Gastrocnemius medialis (tissue), 4 donors: ENCODE data around the gene NAV1. TPM values are rescaled to one million over a fixed set of nuclear protein-coding genes. Genes with fewer than 3 reads are reported as not detected.
A peak's percentile ranks its signal among the peaks of the same experiment; 100 is the strongest.

Source experiments
- ATAC-seq, 2 donors: fragments of 150-250 bp; one replicate each; pipeline ENCODE4 v1.9.1; 2016
- DNase-seq, 2 donors: peaks; one replicate each; pipeline ENCODE4 v3.0.0-alpha.2; 2019
- H3K27ac ChIP-seq, 4 donors: fragments of 200-600 bp; sonication (generic); 1 replicate in 1 of 4; 2 replicates in 3 of 4; pipeline ENCODE4 v1.5.1; 2016 to 2018; ENCODE audit warnings: mild to moderate bottlenecking in 2 of 4, moderate library complexity in 1 of 4
- H3K27me3 ChIP-seq, 3 donors: fragments of 200-600 bp; sonication (generic) in 2 of 3; 1 replicate in 1 of 3; 2 replicates in 2 of 3; pipeline versions ENCODE4 v1.5.1 to v1.6.0; 2016 to 2019; ENCODE audit warnings: mild to moderate bottlenecking in 1 of 3, moderate library complexity in 1 of 3
- H3K36me3 ChIP-seq, 2 donors: fragments of 200-600 bp; sonication (generic) in 1 of 2; one replicate each; pipeline ENCODE4 v1.5.1; 2017 to 2018
- H3K4me1 ChIP-seq, 2 donors: fragments of 200-600 bp; sonication (generic) in 1 of 2; one replicate each; pipeline ENCODE4 v1.5.1; 2016 to 2017; ENCODE audit warnings: mild to moderate bottlenecking in 2 of 2
- H3K4me3 ChIP-seq, 4 donors: fragments of 200-600 bp; sonication (generic) in 3 of 4; 1 replicate in 1 of 4; 2 replicates in 3 of 4; pipeline ENCODE4 v1.5.1; 2016 to 2019; ENCODE audit warnings: mild to moderate bottlenecking in 2 of 4
- H3K9me3 ChIP-seq, 3 donors: fragments of 200-600 bp; sonication (generic) in 2 of 3; 1 replicate in 1 of 3; 2 replicates in 2 of 3; pipeline ENCODE4 v1.5.1; 2016 to 2019
- CTCF ChIP-seq, 5 experiments: fragments of 450-650 bp in 3 of 5; fragments of 200-600 bp in 2 of 5; sonication (generic) in 2 of 5; IDR thresholded peaks in 4 of 5; conservative IDR thresholded peaks in 1 of 5; 1 replicate in 4 of 5; 2 replicates in 1 of 5; pipeline ENCODE4 v1.5.1; 2016 to 2019; ENCODE audit warnings: antibody characterized with exemption in 5 of 5, mild to moderate bottlenecking in 3 of 5, moderate library complexity in 3 of 5
- POLR2A ChIP-seq, 2 donors: fragments of 450-650 bp; IDR thresholded peaks; one replicate each; pipeline ENCODE4 v1.6.1; 2017; ENCODE audit warnings: antibody characterized with exemption in 2 of 2, mild to moderate bottlenecking in 2 of 2, moderate library complexity in 2 of 2
- in situ Hi-C, 4 donors: fragments of 200-750 bp; cut with MboI; loops; one replicate each; pipeline versions ENCODE4 v1.15.0 to v1.8.0; 2017; ENCODE audit warnings: low sequenced_read_pairs in 4 of 4
- intact Hi-C: fragments of 100-400 bp; cut with DNase I; formaldehyde crosslinking; loops from one replicate; pipeline ENCODE4 v1.15.1; 2023; ENCODE audit warnings: low total_unique reads
- total RNA-seq, 4 donors: library from RNA; depleted of rRNA; stranded (reverse); fragments of >200 nt; gene quantifications; one replicate each; pipeline versions ENCODE4 v1.1.0 to v1.2.3, GENCODE V29; 2016

NAV1 gene
- total RNA-seq, 4 donors from 2014 or later = 4.2 to 9.1 (median 7.1) TPM

- Histone ChIP-seq H3K27ac (peak overlapping the region; percentile 75 to 83 (median 78)), H3K27me3 (no peaks in the 10 kb centered on the region), H3K4me3 (no peak overlapping the region), H3K4me1 (peaks cover 20 to 39% of the 10 kb centered on the region in 2 donors), H3K9me3 (no peaks in the 10 kb centered on the region), H3K36me3 (no peaks in the 10 kb centered on the region)
- intact Hi-C loops (no loop called here), in situ Hi-C loops (no loop called here)
- no peak for ATAC-seq
- DNase-seq = no peak
- no peak for TF ChIP-seq CTCF (IDR thresholded peaks at IDR 0.05 in 4 of 5, conservative IDR thresholded peaks at IDR 0.05 in 1 of 5)
- no peak for TF ChIP-seq POLR2A (IDR thresholded peaks at IDR 0.05)
These were observed 37.8 kb upstream of the NAV1 start for GRCh38 chr1:201501144-201501543.

GRCh38 chr1:201501812-201502510 is 37.0 kb upstream of the NAV1 start:
- Histone ChIP-seq H3K9me3 (no peaks in the 10 kb centered on the region), H3K27ac (peak overlapping the region; percentile 75 to 83 (median 78)), H3K36me3 (no peaks in the 10 kb centered on the region), H3K4me1 (peaks cover 17 to 37% of the 10 kb centered on the region in 2 donors), H3K4me3 (no peak overlapping the region), H3K27me3 (no peaks in the 10 kb centered on the region)
- TF ChIP-seq CTCF (IDR thresholded peaks at IDR 0.05 in 4 of 5, conservative IDR thresholded peaks at IDR 0.05 in 1 of 5) (no peak), POLR2A (IDR thresholded peaks at IDR 0.05) (no peak)
- in situ Hi-C loops (no loop called here), intact Hi-C loops (no loop called here)
- ATAC-seq = no peak
- no peak for DNase-seq

- DNase-seq = no peak
- TF ChIP-seq CTCF (IDR thresholded peaks at IDR 0.05 in 4 of 5, conservative IDR thresholded peaks at IDR 0.05 in 1 of 5) = no peak
- in situ Hi-C loops = no loop called here
- Histone ChIP-seq H3K4me1 (peaks cover 19 to 36% of the 10 kb centered on the region in 2 donors), H3K4me3 (no peak overlapping the region), H3K36me3 (no peaks in the 10 kb centered on the region), H3K27me3 (no peaks in the 10 kb centered on the region), H3K9me3 (no peaks in the 10 kb centered on the region), H3K27ac (peak overlapping the region; percentile 48 to 83 (median 78))
- ATAC-seq = no peak
- intact Hi-C loops = no loop called here
These were observed 36.4 kb upstream of the NAV1 start for GRCh38 chr1:201502511-201502857.

GRCh38 chr1:201503397-201504176 is 35.3 kb upstream of the NAV1 start:
- Histone ChIP-seq H3K4me1 (peaks cover 21 to 30% of the 10 kb centered on the region in 2 donors), H3K27ac (peak overlapping the region; percentile 77 to 83 (median 79)), H3K9me3 (no peaks in the 10 kb centered on the region), H3K36me3 (no peaks in the 10 kb centered on the region), H3K4me3 (peak overlapping the region in 1 of 4 donors; percentile 0), H3K27me3 (no peaks in the 10 kb centered on the region)
- intact Hi-C loops = no loop called here
- TF ChIP-seq POLR2A (IDR thresholded peaks at IDR 0.05) (peak; percentile 40 to 49), CTCF (IDR thresholded peaks at IDR 0.05 in 4 of 5, conservative IDR thresholded peaks at IDR 0.05 in 1 of 5) (no peak)
- no peak for DNase-seq
- ATAC-seq = peak in 1 of 2 donors; percentile 18
- in situ Hi-C loops = no loop called here
